ENCODE data around the gene WDR1. TPM values are rescaled to one million over a fixed set of nuclear protein-coding genes. Genes with fewer than 3 reads are reported as not detected.

Gene WDR1
- polyA plus RNA-seq, 3 donors = 206 to 251 (median 243) TPM

GRCh38 chr4:10157478-10158332 lies 41.1 kb upstream of the WDR1 start:
- H3K79me2 ChIP-seq (ENCODE audit: insufficient read depth, low read length) = no peaks in the 10 kb centered on the region
- H3K9me3 Mint-ChIP-seq = no peaks in the 10 kb centered on the region
- H3K9me3 ChIP-seq (replicated peaks in 1 of 2; ENCODE audit: control insufficient read depth in 1 of 2, insufficient read depth in 1 of 2, low read length in 2 of 2) = no peaks in the 10 kb centered on the region
- H3K9ac ChIP-seq (ENCODE audit: insufficient read depth, low read length, poor library complexity, severe bottlenecking) = no peak overlapping the region
- H3K36me3 Mint-ChIP-seq = no peaks in the 10 kb centered on the region
- H3K27me3 Mint-ChIP-seq (ENCODE audit: low read depth in 3 of 3) = peaks cover 0 to 2% (median 1%) of the 10 kb centered on the region in 3 donors
- H3K27ac ChIP-seq (ENCODE audit: low read depth in 1 of 2, low read length in 2 of 2) = no peak overlapping the region
- peaks cover 10% of the 10 kb centered on the region for H3K4me1 Mint-ChIP-seq
- H3K36me3 ChIP-seq (replicated peaks in 1 of 2; ENCODE audit: control insufficient read depth in 1 of 2, insufficient read depth in 2 of 2, low read length in 2 of 2) = no peaks in the 10 kb centered on the region
- no peaks in the 10 kb centered on the region for H3K27me3 ChIP-seq (ENCODE audit: control insufficient read depth in 2 of 2, insufficient read depth in 2 of 2, low read length in 2 of 2)
- peak; percentile 84 for TF ChIP-seq CTCF (IDR thresholded peaks at IDR 0.05)
- H3K4me1 ChIP-seq (ENCODE audit: control insufficient read depth in 1 of 2, insufficient read depth in 2 of 2, low read length in 2 of 2) = no peaks in the 10 kb centered on the region
- H2AFZ ChIP-seq (ENCODE audit: insufficient read depth, low read depth, low read length, poor library complexity, severe bottlenecking) = peak overlapping the region; percentile 12
- WGBS (ENCODE audit: insufficient coverage) = 85% methylated on average over 3 of the region's 8 CpGs
- peak; percentile 42 to 64 (median 51) for DNase-seq
- no peak overlapping the region for H3K4me3 ChIP-seq (replicated peaks in 1 of 3; ENCODE audit: low read depth in 2 of 3, low read length in 3 of 3)
- no peaks in the 10 kb centered on the region for H4K20me1 ChIP-seq (ENCODE audit: insufficient read depth, low read length)
- peak overlapping the region in 3 of 7 donors; percentile 13 to 53 (median 42) for H3K27ac Mint-ChIP-seq
- no peak overlapping the region for H3K4me3 Mint-ChIP-seq
- intact Hi-C loops (cut with micrococcal nuclease) = loop anchor here in 1 of 2 donors (5.0 kb wide), 1 partner anchor 245 kb away; no protein-coding TSS in a partner anchor
- no peak overlapping the region for H3K4me2 ChIP-seq (replicated peaks; ENCODE audit: extremely low read depth, low read length, poor library complexity, severe bottlenecking)

- H3K4me2 ChIP-seq (replicated peaks; ENCODE audit: extremely low read depth, low read length, poor library complexity, severe bottlenecking) = no peak overlapping the region
- no peak overlapping the region for H2AFZ ChIP-seq (ENCODE audit: insufficient read depth, low read depth, low read length, poor library complexity, severe bottlenecking)
- intact Hi-C loops (cut with micrococcal nuclease) = loop anchor here in 1 of 2 donors (2.0 kb wide), 1 partner anchor 385 kb away; no protein-coding TSS in a partner anchor
- H3K9me3 ChIP-seq (replicated peaks in 1 of 2; ENCODE audit: control insufficient read depth in 1 of 2, insufficient read depth in 1 of 2, low read length in 2 of 2) = no peaks in the 10 kb centered on the region
- peaks cover 1 to 4% (median 3%) of the 10 kb centered on the region in 3 donors for H3K27me3 Mint-ChIP-seq (ENCODE audit: low read depth in 3 of 3)
- no peak overlapping the region for H3K9ac ChIP-seq (ENCODE audit: insufficient read depth, low read length, poor library complexity, severe bottlenecking)
- H3K27ac Mint-ChIP-seq = no peak overlapping the region
- no peak overlapping the region for H3K27ac ChIP-seq (ENCODE audit: low read depth in 1 of 2, low read length in 2 of 2)
- no peak for TF ChIP-seq CTCF (IDR thresholded peaks at IDR 0.05)
- H4K20me1 ChIP-seq (ENCODE audit: insufficient read depth, low read length) = no peaks in the 10 kb centered on the region
- H3K79me2 ChIP-seq (ENCODE audit: insufficient read depth, low read length) = no peaks in the 10 kb centered on the region
- H3K36me3 Mint-ChIP-seq = no peaks in the 10 kb centered on the region
- H3K27me3 ChIP-seq (ENCODE audit: control insufficient read depth in 2 of 2, insufficient read depth in 2 of 2, low read length in 2 of 2) = no peaks in the 10 kb centered on the region
- no peak overlapping the region for H3K4me3 Mint-ChIP-seq
- WGBS (ENCODE audit: insufficient coverage) = 38% methylated on average over 1 of the region's 3 CpGs
- no peak overlapping the region for H3K4me3 ChIP-seq (replicated peaks in 1 of 3; ENCODE audit: low read depth in 2 of 3, low read length in 3 of 3)
- no peak for DNase-seq
- no peaks in the 10 kb centered on the region for H3K36me3 ChIP-seq (replicated peaks in 1 of 2; ENCODE audit: control insufficient read depth in 1 of 2, insufficient read depth in 2 of 2, low read length in 2 of 2)
- H3K9me3 Mint-ChIP-seq = no peaks in the 10 kb centered on the region
- H3K4me1 Mint-ChIP-seq = peaks cover 4% of the 10 kb centered on the region
- H3K4me1 ChIP-seq (ENCODE audit: control insufficient read depth in 1 of 2, insufficient read depth in 2 of 2, low read length in 2 of 2) = no peaks in the 10 kb centered on the region
Measured at GRCh38 chr4:10154241-10154640, 37.6 kb upstream of the WDR1 start.

All from CD14-positive monocyte (primary cell).